Left ventricle myocardium inferior (tissue), 1 donor: ENCODE results near the gene TTLL4. TPM values are rescaled to one million over a fixed set of nuclear protein-coding genes. Genes with fewer than 3 reads are reported as not detected.

Experiments
- DNase-seq: peaks from one replicate; pipeline ENCODE4 v3.0.0-alpha.2; 2020
- H3K27ac ChIP-seq: fragments of 200-600 bp; replicated peaks from 2 replicates; pipeline ENCODE4 v1.8.0; 2021
- H3K27me3 ChIP-seq: fragments of 200-600 bp; 2 replicates; pipeline ENCODE4 v1.8.0; 2021; ENCODE audit warnings: low read depth
- H3K36me3 ChIP-seq: fragments of 200-600 bp; 2 replicates; pipeline ENCODE4 v1.8.0; 2021
- H3K4me1 ChIP-seq: fragments of 200-600 bp; 2 replicates; pipeline ENCODE4 v1.8.0; 2021
- H3K4me3 ChIP-seq: fragments of 200-600 bp; 2 replicates; pipeline ENCODE4 v1.8.0; 2021; ENCODE audit warnings: mild to moderate bottlenecking, moderate library complexity
- H3K9me3 ChIP-seq: fragments of 200-600 bp; replicated peaks from 2 replicates; pipeline ENCODE4 v1.8.0; 2021
- CTCF ChIP-seq: fragments of 200-600 bp; IDR thresholded peaks from 2 replicates; pipeline ENCODE4 v1.8.0; 2021; ENCODE audit warnings: antibody characterized with exemption, mild to moderate bottlenecking, borderline replicate concordance
- intact Hi-C: fragments of 100-400 bp; cut with micrococcal nuclease; formaldehyde crosslinking; loops from one replicate; pipeline ENCODE4 v1.11.0; 2022
- total RNA-seq: library from RNA; stranded (reverse); fragmentation: NEBNext Ultra II Directional; extraction: Animal tissue kit (Norgen Biotek cat#: 25700); gene quantifications from one replicate; pipeline ENCODE4 v1.2.1, GENCODE V29; 2021
- donor health status: DM: no; HTN: yes; CAD: no; lungs with severe emphysema.

TTLL4 gene
- total RNA-seq, 1 donor from 2014 or later: 6.2 TPM

GRCh38 chr2:218781691-218782527 lies 71.3 kb downstream of the TTLL4 start, which contains the start of gene CYP27A1:
Gene CYP27A1 (plus strand): TSS chr2:218782147. CDS start chr2:218782183, 36 bp downstream.
- H3K27ac ChIP-seq: peak within 1 kb of the TSS; percentile 84
- peaks cover 7% of the 10 kb centered on the region for H3K9me3 ChIP-seq
- DNase-seq: peak; percentile 60
- intact Hi-C loops: no loop called here
- no peak for TF ChIP-seq CTCF
- H3K4me3 ChIP-seq: peak within 1 kb of the TSS; percentile 80
- H3K4me1 ChIP-seq: peaks cover 31% of the 10 kb centered on the region
- H3K27me3 ChIP-seq: peaks cover 2% of the 10 kb centered on the region
- no peaks in the 10 kb centered on the region for H3K36me3 ChIP-seq

- TF ChIP-seq CTCF: no peak
- intact Hi-C loops: no loop called here
- peak overlapping the region; percentile 84 for H3K27ac ChIP-seq
- peak overlapping the region; percentile 80 for H3K4me3 ChIP-seq
- H3K4me1 ChIP-seq: peaks cover 31% of the 10 kb centered on the region
- H3K27me3 ChIP-seq: peaks cover 2% of the 10 kb centered on the region
- no peak for DNase-seq
- H3K9me3 ChIP-seq: peaks cover 1% of the 10 kb centered on the region
- H3K36me3 ChIP-seq: no peaks in the 10 kb centered on the region
Measured at GRCh38 chr2:218782528-218782844, 71.9 kb downstream of the TTLL4 start.

DNA sequence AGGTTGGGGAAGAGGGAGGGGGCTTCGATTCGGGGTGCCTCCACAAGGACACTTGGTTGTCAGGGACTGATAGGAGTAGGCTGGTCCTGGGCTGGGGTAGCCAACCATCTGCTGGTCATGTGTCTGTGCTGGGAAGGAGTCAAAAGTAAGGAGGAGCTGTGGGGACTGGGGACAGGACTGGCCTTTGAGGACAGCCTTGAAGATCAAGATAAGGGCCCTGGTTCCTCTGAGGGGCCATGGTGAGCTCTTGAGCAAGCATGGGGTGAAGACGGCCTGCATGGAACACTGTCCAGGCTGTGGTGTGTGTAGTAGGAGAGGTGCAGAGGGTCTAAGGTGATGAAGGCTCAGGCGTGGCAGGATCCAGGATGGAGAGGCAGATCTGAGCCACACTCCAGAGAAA lies 73.1 kb downstream of the TTLL4 start:
- peaks cover 31% of the 10 kb centered on the region for H3K4me1 ChIP-seq
- intact Hi-C loops: no loop called here
- H3K27ac ChIP-seq: peak overlapping the region; percentile 84
- H3K36me3 ChIP-seq: peaks cover 6% of the 10 kb centered on the region
- TF ChIP-seq CTCF: no peak
- peaks cover 8% of the 10 kb centered on the region for H3K9me3 ChIP-seq
- H3K27me3 ChIP-seq: peaks cover 2% of the 10 kb centered on the region
- no peak for DNase-seq
- peak overlapping the region; percentile 80 for H3K4me3 ChIP-seq

- intact Hi-C loops: no loop called here
- peaks cover 8% of the 10 kb centered on the region for H3K9me3 ChIP-seq
- no peak for TF ChIP-seq CTCF
- peaks cover 31% of the 10 kb centered on the region for H3K4me1 ChIP-seq
- H3K27me3 ChIP-seq: peaks cover 2% of the 10 kb centered on the region
- H3K27ac ChIP-seq: no peak overlapping the region
- DNase-seq: no peak
- H3K4me3 ChIP-seq: no peak overlapping the region
- peaks cover 6% of the 10 kb centered on the region for H3K36me3 ChIP-seq
Measured at GRCh38 chr2:218785103-218785502, 74.5 kb downstream of the TTLL4 start.

- H3K36me3 ChIP-seq: peaks cover 6% of the 10 kb centered on the region
- no peak for TF ChIP-seq CTCF
- DNase-seq: no peak
- peaks cover 27% of the 10 kb centered on the region for H3K4me1 ChIP-seq
- intact Hi-C loops: no loop called here
- peaks cover 2% of the 10 kb centered on the region for H3K27me3 ChIP-seq
- H3K4me3 ChIP-seq: no peak overlapping the region
- peaks cover 8% of the 10 kb centered on the region for H3K9me3 ChIP-seq
- no peak overlapping the region for H3K27ac ChIP-seq
Measured at GRCh38 chr2:218786133-218786532, 75.5 kb downstream of the TTLL4 start.
